Fibroblast of peridontal ligament (primary cell): Measurements from ENCODE around the gene RERGL.
"Not testable (repeated sequence)": the region's sequence is repeated elsewhere in the genome, so short reads cannot be mapped to it uniquely, and the experiment has no call there.

Source experiments
- DNase-seq: peaks from one replicate; pipeline ENCODE4 v3.0.0-alpha.2; 2010; ENCODE audit errors: extremely low read depth

Gene RERGL

DNA sequence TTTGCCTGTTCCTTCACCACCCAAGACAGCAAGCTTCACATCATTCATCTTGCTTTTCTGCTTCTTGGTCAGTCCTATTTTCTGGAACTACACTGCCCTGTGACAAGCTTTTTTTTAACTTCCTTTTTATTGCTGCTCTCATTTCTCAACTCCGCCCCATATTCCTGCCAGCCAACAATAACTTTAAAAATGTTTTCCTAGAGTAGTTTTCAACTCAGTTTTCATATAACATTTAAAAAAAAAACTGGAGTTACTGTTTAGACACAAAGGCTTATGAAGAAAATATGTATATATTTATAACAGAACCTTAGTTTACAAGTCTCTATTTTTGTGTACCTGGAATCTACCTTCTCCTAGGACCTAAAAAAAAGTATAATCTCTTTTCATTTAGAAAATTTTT is at the start of gene RERGL:
Gene RERGL (minus strand): TSS at position 101 of the 400 bp plus-strand sequence. CDS start 53 bp downstream, at position 48.
- DNase-seq, result no peak

GRCh38 chr12:18139254-18139653 is 49.3 kb upstream of the RERGL start:
- peak; percentile 7 for DNase-seq

DNA sequence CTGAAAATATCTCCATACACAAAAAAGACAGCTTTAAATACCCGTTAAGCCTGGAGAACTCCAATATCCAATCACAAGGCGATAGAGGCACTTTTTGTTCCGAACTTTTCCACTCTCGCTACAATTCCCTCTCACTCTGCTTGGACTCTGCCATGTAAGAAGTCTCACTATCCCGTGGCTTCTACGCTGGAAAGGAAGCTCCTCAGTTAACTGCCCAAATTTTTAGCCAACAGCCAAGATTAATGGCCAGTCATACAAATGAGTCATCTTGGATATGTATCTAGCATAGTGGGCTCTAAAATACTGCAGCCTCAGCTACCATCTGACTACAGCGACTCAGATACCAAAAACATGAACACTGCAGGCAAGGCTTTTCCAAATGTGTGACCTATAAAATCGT is 45.5 kb upstream of the RERGL start:
- no peak for DNase-seq

DNA sequence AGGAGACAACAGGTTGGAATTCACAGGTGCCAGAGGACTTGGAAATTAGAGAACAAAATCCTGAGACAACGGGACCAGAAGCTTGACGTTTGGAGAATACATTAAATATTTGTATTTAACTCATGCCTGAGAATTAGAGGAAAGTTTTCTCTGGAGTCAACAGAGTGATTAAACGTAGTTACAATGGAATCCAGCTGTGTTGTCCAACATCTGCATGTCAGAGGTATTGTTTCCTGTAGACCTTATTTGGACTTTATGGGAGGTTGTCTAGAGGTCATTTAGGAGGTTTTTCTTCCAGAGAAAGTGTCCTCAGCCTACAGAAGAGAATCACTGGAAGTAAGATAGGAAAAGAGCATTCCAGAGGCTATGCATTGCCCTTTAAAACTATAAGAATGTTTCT is 45.1 kb upstream of the RERGL start:
- DNase-seq, result no peak

GRCh38 chr12:18130851-18131250 is 40.9 kb upstream of the RERGL start:
- DNase-seq, result no peak

- no peak for DNase-seq
Measured at GRCh38 chr12:18123707-18124106, 33.7 kb upstream of the RERGL start.

- no peak for DNase-seq
Measured at GRCh38 chr12:18120899-18121298, 30.9 kb upstream of the RERGL start.

GRCh38 chr12:18108611-18109010 is 18.6 kb upstream of the RERGL start:
- no peak for DNase-seq

GRCh38 chr12:18103624-18104023 is 13.6 kb upstream of the RERGL start:
- DNase-seq, result no peak

GRCh38 chr12:18101043-18101442 is 11.1 kb upstream of the RERGL start:
- DNase-seq, result no peak

DNA sequence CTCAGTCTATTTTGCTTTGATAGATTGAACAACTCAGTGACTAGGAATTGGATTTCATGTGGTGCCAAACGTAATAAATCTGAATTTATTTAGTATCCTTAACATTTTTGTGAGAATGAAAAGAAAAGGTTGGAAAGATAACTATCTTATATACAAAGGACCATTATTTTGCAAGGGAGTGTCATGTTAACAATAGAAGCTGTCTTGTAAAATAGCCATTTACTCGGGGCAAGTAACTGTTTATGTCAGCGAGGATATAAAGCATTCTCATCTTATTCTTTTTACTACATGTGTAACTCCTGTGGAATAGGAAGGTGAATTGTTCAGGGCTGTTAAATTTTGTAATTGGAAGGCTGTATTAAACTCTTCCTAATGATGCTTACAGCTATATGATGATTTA is 5.9 kb downstream of the RERGL start:
- no peak for DNase-seq

DNA sequence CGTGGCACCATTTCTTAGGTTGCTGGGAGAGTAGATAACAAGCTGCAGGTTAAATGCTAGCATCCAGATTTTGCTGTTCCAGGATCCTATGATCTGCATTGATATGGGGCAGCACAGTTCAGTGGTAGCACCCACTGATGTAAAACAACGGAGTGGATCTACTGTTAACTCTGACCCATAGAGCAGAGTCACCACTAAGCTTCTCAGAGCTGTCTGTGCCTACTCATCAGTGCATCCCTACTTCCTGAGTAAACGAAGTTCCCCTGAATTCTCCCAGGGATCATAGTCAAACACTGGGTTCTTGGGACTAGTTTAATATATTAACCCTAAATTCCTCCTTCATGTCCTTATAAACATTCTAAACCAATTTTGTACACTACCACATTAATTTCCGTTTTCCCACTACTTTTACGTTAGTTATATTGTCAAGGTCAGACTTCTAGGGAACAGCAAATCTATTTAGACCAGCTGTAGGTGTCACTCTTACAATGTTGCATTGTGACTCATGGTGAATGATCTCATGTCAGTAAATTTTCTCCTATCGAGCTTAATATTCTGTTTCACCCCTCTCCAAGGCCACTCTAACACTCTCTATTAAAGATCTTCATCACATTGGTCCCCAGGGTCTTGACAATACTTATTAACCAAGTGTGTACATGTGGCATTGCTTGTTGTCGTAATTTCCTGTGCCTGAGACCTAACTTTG is 10.3 kb downstream of the RERGL start:
- no peak for DNase-seq

- no peak for DNase-seq
Measured at GRCh38 chr12:18074001-18074400, 16.0 kb downstream of the RERGL start.

GRCh38 chr12:18072723-18073122 is 17.3 kb downstream of the RERGL start:
- DNase-seq, result no peak

DNA sequence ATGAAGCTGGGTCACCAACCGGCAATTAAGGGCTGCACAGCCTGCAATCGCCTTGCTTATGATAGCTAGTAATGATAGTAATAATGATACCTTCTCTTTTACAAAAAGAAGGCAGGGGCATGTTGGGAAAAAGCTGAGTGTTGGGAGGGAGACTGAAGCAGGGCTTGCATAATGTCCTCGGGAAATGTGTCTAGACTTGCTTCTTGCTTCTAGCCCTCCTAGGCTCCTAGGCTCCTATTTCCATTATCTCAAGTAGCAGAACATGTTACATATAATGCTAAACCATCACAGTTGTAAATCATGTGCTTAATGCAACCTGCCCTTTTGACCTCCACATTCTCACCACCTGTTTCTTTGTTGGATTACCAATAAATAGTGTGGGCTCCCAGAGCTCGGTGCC is 18.7 kb downstream of the RERGL start:
- no peak for DNase-seq

- DNase-seq, result no peak
Measured at GRCh38 chr12:18068355-18068754, 21.6 kb downstream of the RERGL start.

DNA sequence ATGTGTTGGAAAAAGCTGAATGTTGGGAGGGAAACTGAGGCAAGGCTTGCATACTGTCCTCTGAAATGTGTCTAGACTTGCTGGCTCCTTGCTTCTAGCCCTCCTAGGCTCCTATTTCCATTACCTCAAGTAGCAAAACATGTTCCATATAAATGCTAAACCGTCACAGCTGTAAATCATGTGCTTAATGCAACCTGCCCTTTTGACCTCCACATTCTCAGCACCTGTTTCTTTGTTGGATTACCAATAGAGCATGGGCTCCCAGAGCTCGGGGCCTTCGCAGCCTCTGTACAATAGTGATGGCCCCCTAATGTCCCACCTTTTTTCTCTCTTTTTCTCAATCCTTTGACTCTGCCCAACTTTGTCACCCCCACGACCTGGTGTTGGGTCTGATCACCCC is 23.3 kb downstream of the RERGL start:
- no peak for DNase-seq

DNA sequence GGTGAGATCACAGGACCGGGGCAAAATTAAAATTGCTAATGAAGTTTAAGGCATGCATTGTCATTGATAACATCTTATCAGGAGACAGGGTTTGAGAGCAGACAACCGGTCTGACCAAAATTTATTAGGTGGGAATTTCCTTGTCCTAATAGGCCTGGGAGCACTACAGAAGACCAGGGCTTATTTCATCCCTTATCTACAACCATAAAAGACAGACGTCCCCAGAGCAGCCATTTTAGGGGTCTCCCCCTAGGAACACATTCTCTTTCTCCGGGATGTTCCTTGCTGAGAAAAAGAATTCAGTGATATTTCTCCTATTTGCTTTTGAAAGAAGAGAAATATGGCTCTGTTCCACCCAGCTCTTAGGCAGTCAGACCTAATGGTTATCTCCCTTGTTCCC is 27.1 kb downstream of the RERGL start:
- DNase-seq, result not testable (repeated sequence)

GRCh38 chr12:18057051-18057450 is 32.9 kb downstream of the RERGL start:
- no peak for DNase-seq

GRCh38 chr12:18054925-18055619 is 34.9 kb downstream of the RERGL start:
- no peak for DNase-seq

DNA sequence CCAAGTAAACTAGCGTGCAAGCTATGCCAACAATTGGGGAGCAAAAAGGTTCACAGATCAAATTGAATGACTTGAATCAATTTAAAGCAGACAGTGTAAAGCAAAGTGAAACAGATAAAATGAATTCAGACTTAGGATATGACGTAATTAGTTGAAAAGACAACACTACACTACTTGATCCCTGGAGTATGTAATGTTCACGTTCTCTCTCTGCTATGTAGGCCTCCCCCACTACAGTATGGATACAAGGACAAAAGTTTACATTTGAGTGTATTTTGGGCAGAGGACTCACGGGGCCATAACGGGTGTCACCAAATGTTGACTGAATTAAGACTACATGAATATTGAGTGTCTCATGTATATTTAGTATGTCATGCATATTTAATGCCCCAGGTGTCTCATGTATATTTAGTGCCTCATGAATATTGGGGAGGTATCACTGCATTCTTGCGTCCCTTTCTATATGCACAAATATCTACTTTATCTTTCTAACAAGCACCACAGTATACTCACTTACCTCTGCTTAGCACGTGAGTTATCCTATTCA is 44.5 kb downstream of the RERGL start:
- no peak for DNase-seq

- not testable (repeated sequence) for DNase-seq
Measured at GRCh38 chr12:18040060-18040742, 49.8 kb downstream of the RERGL start.
